ENCODE measurements around the gene RTL3. TPM values are rescaled to one million over a fixed set of nuclear protein-coding genes. Genes with fewer than 3 reads are reported as not detected.

RTL3 gene
- total RNA-seq, 2 donors from 2014 or later, result not detected

DNA sequence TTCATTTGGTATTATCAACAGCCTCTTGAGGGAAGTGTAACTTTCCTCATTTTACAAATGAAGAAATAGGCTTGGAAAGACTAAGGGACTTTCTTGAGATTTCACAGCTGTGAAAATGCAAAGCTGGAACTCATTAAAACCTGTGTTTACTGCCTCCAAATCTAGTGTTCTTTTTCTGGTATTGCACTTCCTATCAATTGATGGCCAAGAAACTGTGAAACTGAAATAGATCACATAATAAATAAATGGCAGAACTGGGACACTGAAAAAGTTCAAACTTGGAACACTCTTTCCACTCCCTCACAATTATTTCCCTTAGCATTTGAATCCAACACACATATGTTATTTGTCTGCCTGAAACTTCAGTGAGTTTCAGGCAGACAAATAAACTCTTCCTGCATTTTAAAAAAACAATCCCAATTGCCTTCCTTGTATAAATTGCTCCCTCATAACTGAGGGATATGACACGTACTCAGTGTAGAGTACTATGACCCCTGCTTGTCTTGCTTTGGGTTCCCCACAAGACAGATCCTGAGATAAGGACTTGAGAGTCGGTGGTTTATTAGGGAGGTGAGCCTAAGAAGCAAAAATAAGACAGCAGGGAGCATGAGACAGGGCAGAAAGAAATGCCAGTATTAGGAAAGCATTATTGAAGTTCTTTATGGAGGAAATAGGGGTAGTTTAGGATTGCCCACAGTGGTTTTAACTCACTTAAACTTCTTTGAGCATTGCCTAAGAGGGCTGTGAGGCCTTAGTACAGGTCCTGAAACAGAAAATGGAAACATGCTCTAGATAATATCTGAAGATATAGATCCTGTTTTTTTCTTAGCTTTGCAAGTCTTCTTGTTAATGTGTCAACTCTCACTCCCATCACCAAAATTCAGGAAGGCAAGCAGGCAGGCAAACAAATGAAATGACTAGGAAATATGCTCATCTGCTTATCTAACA is 33.9 kb downstream of the RTL3 start:
- WGBS, 2 experiments (ENCODE audit: insufficient coverage in 1 of 2, insufficient read length in 1 of 2), result 97% methylated on average over 2 of the region's 2 CpGs; no CpG with 5 or more reads in 1 of the 2 experiments
- DNase-seq, result no peak
- H3K4me1 Mint-ChIP-seq, result no peaks in the 10 kb centered on the region
- Histone ChIP-seq H3K27ac (ENCODE audit: low read depth, low read length) (no peak overlapping the region), H3K4me1 (ENCODE audit: control insufficient read depth, insufficient read depth, low read length) (no peaks in the 10 kb centered on the region), H3K27me3 (ENCODE audit: control insufficient read depth, insufficient read depth, low read length, poor library complexity, severe bottlenecking) (no peaks in the 10 kb centered on the region), H3K9ac (ENCODE audit: extremely low read depth, low read length, poor library complexity, severe bottlenecking) (no peak overlapping the region), H3K9me3 (ENCODE audit: control insufficient read depth, low read length) (no peaks in the 10 kb centered on the region), H3K36me3 (ENCODE audit: control insufficient read depth, insufficient read depth, low read length) (no peaks in the 10 kb centered on the region), H3K4me3 (ENCODE audit: low read length) (no peak overlapping the region)
- H3K27me3 Mint-ChIP-seq (ENCODE audit: insufficient read depth), result no peaks in the 10 kb centered on the region
- TF ChIP-seq, protein P1, sequence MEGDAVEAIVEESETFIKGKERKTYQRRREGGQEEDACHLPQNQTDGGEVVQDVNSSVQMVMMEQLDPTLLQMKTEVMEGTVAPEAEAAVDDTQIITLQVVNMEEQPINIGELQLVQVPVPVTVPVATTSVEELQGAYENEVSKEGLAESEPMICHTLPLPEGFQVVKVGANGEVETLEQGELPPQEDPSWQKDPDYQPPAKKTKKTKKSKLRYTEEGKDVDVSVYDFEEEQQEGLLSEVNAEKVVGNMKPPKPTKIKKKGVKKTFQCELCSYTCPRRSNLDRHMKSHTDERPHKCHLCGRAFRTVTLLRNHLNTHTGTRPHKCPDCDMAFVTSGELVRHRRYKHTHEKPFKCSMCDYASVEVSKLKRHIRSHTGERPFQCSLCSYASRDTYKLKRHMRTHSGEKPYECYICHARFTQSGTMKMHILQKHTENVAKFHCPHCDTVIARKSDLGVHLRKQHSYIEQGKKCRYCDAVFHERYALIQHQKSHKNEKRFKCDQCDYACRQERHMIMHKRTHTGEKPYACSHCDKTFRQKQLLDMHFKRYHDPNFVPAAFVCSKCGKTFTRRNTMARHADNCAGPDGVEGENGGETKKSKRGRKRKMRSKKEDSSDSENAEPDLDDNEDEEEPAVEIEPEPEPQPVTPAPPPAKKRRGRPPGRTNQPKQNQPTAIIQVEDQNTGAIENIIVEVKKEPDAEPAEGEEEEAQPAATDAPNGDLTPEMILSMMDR (conservative IDR thresholded peaks at IDR 0.05), result no peak
- no peak overlapping the region for H3K27ac Mint-ChIP-seq
- no peaks in the 10 kb centered on the region for H3K36me3 Mint-ChIP-seq (ENCODE audit: low read depth)
- H3K4me3 Mint-ChIP-seq, result no peak overlapping the region
- H3K9me3 Mint-ChIP-seq, result peaks cover 27% of the 10 kb centered on the region

DNA sequence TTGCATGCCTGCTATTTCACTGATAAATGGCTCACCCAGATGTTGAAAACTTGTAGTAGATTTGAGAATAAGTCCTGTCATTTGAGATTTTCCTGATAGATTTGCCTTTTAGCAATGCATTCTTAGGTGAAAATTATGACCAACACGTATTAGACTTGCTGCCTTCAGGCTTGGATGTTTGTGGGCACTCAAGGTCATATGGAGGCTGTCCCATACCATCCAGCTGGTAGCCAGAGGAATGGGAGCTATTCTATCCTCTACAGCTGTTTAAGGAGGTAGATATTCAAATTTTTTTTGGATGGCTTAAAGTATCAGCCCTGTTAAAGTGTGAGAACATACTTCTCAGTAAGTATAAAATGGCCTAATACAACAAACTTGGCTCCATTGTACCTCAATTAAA is 34.7 kb downstream of the RTL3 start:
- Mint-ChIP-seq H3K27me3 (ENCODE audit: insufficient read depth) (no peaks in the 10 kb centered on the region), H3K9me3 (peaks cover 28% of the 10 kb centered on the region), H3K36me3 (ENCODE audit: low read depth) (no peaks in the 10 kb centered on the region), H3K4me3 (no peak overlapping the region), H3K27ac (no peak overlapping the region), H3K4me1 (no peaks in the 10 kb centered on the region)
- H3K9ac ChIP-seq (ENCODE audit: extremely low read depth, low read length, poor library complexity, severe bottlenecking), result no peak overlapping the region
- no peak for DNase-seq
- no peaks in the 10 kb centered on the region for H3K36me3 ChIP-seq (ENCODE audit: control insufficient read depth, insufficient read depth, low read length)
- no peak overlapping the region for H3K27ac ChIP-seq (ENCODE audit: low read depth, low read length)
- 58% methylated on average over 1 of the region's 1 CpG; no CpG with 5 or more reads in 1 of the 2 experiments for WGBS, 2 experiments (ENCODE audit: insufficient coverage in 1 of 2, insufficient read length in 1 of 2)
- no peaks in the 10 kb centered on the region for H3K9me3 ChIP-seq (ENCODE audit: control insufficient read depth, low read length)
- TF ChIP-seq, protein P1 (conservative IDR thresholded peaks at IDR 0.05), result no peak
- no peaks in the 10 kb centered on the region for H3K27me3 ChIP-seq (ENCODE audit: control insufficient read depth, insufficient read depth, low read length, poor library complexity, severe bottlenecking)
- H3K4me1 ChIP-seq (ENCODE audit: control insufficient read depth, insufficient read depth, low read length), result no peaks in the 10 kb centered on the region
- H3K4me3 ChIP-seq (ENCODE audit: low read length), result no peak overlapping the region

DNA sequence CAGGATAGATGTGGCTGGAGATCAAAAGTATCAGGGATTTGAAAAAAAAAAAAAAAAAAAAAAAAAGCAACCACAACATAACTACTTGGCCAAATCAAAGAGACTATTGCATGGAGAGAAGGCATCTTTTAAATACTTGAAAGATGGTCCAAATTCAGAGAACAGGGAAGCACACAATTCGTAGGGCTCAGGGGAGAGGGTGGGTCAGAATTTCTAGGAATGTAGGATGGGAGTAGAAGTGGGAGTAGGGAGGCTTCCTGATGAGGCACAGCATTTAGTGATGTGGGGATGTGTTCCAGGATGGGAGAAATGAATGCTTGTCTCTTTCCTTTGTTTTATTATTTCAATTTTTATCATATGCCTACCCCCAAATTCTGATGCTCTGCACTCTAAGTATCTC is 36.3 kb downstream of the RTL3 start:
- no peaks in the 10 kb centered on the region for H3K36me3 Mint-ChIP-seq (ENCODE audit: low read depth)
- no peaks in the 10 kb centered on the region for H3K27me3 Mint-ChIP-seq (ENCODE audit: insufficient read depth)
- H3K9ac ChIP-seq (ENCODE audit: extremely low read depth, low read length, poor library complexity, severe bottlenecking), result no peak overlapping the region
- DNase-seq, result no peak
- H3K4me3 Mint-ChIP-seq, result no peak overlapping the region
- no peak overlapping the region for H3K27ac Mint-ChIP-seq
- no peaks in the 10 kb centered on the region for H3K27me3 ChIP-seq (ENCODE audit: control insufficient read depth, insufficient read depth, low read length, poor library complexity, severe bottlenecking)
- H3K4me1 ChIP-seq (ENCODE audit: control insufficient read depth, insufficient read depth, low read length), result no peaks in the 10 kb centered on the region
- TF ChIP-seq, protein P1 (conservative IDR thresholded peaks at IDR 0.05), result no peak
- H3K9me3 Mint-ChIP-seq, result peaks cover 42% of the 10 kb centered on the region
- H3K4me3 ChIP-seq (ENCODE audit: low read length), result no peak overlapping the region
- no peaks in the 10 kb centered on the region for H3K4me1 Mint-ChIP-seq
- H3K9me3 ChIP-seq (ENCODE audit: control insufficient read depth, low read length), result no peaks in the 10 kb centered on the region
- no peaks in the 10 kb centered on the region for H3K36me3 ChIP-seq (ENCODE audit: control insufficient read depth, insufficient read depth, low read length)
- WGBS, 2 experiments (ENCODE audit: insufficient coverage in 1 of 2, insufficient read length in 1 of 2), result 86% methylated on average over 1 of the region's 1 CpG; no CpG with 5 or more reads in 1 of the 2 experiments
- no peak overlapping the region for H3K27ac ChIP-seq (ENCODE audit: low read depth, low read length)

All from endodermal cell (in vitro differentiated cells).